ENCODE results near the gene FMN1. TPM values are rescaled to one million over a fixed set of nuclear protein-coding genes. Genes with fewer than 3 reads are reported as not detected.

The FMN1 gene
- total and polyA plus RNA-seq, 10 of the 15 experiments (the other 5 are each of a cell fraction or from before 2014, with no cell fraction given) = 0.05 to 0.16 (median 0.08) TPM; not detected in 4

- TF ChIP-seq EZH2 (IDR thresholded peaks at IDR 0.05; ENCODE audit: borderline replicate concordance, control insufficient read depth, low read depth, low read length) (no peak), FOXK2 (IDR thresholded peaks at IDR 0.05) (no peak)
These were observed 202.8 kb downstream of the FMN1 start (continued) for GRCh38 chr15:32991619-32992111.

GRCh38 chr15:32990071-32990470, 204.4 kb downstream of the FMN1 start:
- ChIA-PET RAD21 (ENCODE audit: unreplicated experiment) (no interaction called here), CTCF (interaction anchor here (1.5 to 1.8 kb wide), 2 partner anchors 328 to 334 kb away, joined by 3 to 5 read pairs; no protein-coding TSS in a partner anchor), POLR2A (no interaction called here), SMC1A (ENCODE audit: uncharacterized antibody, unreplicated experiment) (no interaction called here)
- intact Hi-C loops (cut with micrococcal nuclease; ENCODE audit: unreplicated experiment) (no loop called here), in situ Hi-C loops (cut with MboI) (loop anchor here (5.0 kb wide), 1 partner anchor 328 kb away; no protein-coding TSS in a partner anchor)
- ATAC-seq (no peak), DNase-seq (ENCODE audit: low read depth, low spot score) (no peak), FAIRE-seq (no peak)
- BruUV-seq (replicated peaks) = no TSS peak
- Histone ChIP-seq H3K4me1 (ENCODE audit: control insufficient read depth, insufficient read depth, low read length) (no peaks in the 10 kb centered on the region), H3K4me3 (no peak overlapping the region), H3K4me2 (ENCODE audit: control insufficient read depth, insufficient read depth) (no peak overlapping the region), H3K79me2 (ENCODE audit: control insufficient read depth, insufficient read depth, low read length) (no peaks in the 10 kb centered on the region), H2AFZ (ENCODE audit: control insufficient read depth, low read depth, low read length) (no peak overlapping the region), H4K20me1 (ENCODE audit: control insufficient read depth, insufficient read depth) (no peaks in the 10 kb centered on the region), H3K36me3 (ENCODE audit: control insufficient read depth in 2 of 2, insufficient read depth in 2 of 2, low read length in 1 of 2) (no peaks in the 10 kb centered on the region), H3K9me3 (replicated peaks; ENCODE audit: control insufficient read depth, insufficient read depth, low read length) (peaks cover 2% of the 10 kb centered on the region; the same call in 1 of the 3 replicates), H3K27me3 (replicated peaks in 1 of 2; ENCODE audit: control insufficient read depth in 2 of 2, insufficient read depth in 2 of 2, low read length in 1 of 2) (no peaks in the 10 kb centered on the region), H3K27ac (ENCODE audit: control insufficient read depth, insufficient read depth) (no peak overlapping the region), H3K9ac (ENCODE audit: control insufficient read depth, insufficient read depth, low read length) (no peak overlapping the region)
- WGBS (ENCODE audit: insufficient coverage, insufficient replicate concordance, low lambda C conversion rate, missing lambda C conversion rate) = 0% methylated on average over 4 of the region's 4 CpGs
- TF ChIP-seq TARDBP (IDR thresholded peaks at IDR 0.05; ENCODE audit: borderline replicate concordance) (no peak), SMC3 (IDR thresholded peaks at IDR 0.05; ENCODE audit: borderline replicate concordance, low read length) (no peak), PKNOX1 (IDR thresholded peaks at IDR 0.05) (no peak), NBN (IDR thresholded peaks at IDR 0.05) (no peak), MAX (IDR thresholded peaks at IDR 0.05; ENCODE audit: low read depth, low read length) (no peak), BMI1 (IDR thresholded peaks at IDR 0.05; ENCODE audit: borderline replicate concordance) (no peak), TCF7 (IDR thresholded peaks at IDR 0.05; ENCODE audit: borderline replicate concordance) (no peak), CBFB (IDR thresholded peaks at IDR 0.05; ENCODE audit: low read depth) (no peak), NFIC (IDR thresholded peaks at IDR 0.05; ENCODE audit: low read depth, low read length) (no peak), SMAD5 (IDR thresholded peaks at IDR 0.05; ENCODE audit: low read depth) (no peak), DPF2 (IDR thresholded peaks at IDR 0.05) (no peak), ZNF274 (IDR thresholded peaks at IDR 0.05; ENCODE audit: insufficient read depth, insufficient read length) (no peak), GATAD2B (conservative IDR thresholded peaks at IDR 0.05; ENCODE audit: low read depth) (no peak), JUND (IDR thresholded peaks at IDR 0.05; ENCODE audit: low read depth, low read length) (no peak), ZBTB40 (IDR thresholded peaks at IDR 0.05; ENCODE audit: borderline replicate concordance) (no peak), ATF7 (IDR thresholded peaks at IDR 0.05; ENCODE audit: low read depth) (no peak), SP1 (IDR thresholded peaks at IDR 0.05; ENCODE audit: low read depth, low read length) (no peak), HCFC1 (IDR thresholded peaks at IDR 0.05; ENCODE audit: low read length) (no peak)

All from GM12878 (cell line).